Stimulated activated CD8-positive, alpha-beta memory T cell treated with anti-CD3 and anti-CD28 coated beads, Interleukin-4, amount 100 ng/mL, for 4 hours (primary cell): ENCODE data around the gene HK2.
A peak's percentile ranks its signal among the peaks of the same experiment; 100 is the strongest.
"Not testable (repeated sequence)": the region's sequence is repeated elsewhere in the genome, so short reads cannot be mapped to it uniquely, and the experiment has no call there.

Experiments
- DNase-seq, 2 donors: peaks; one replicate each; pipeline ENCODE4 v3.0.0-alpha.2; 2020; ENCODE audit warnings: low read depth in 2 of 2, low spot score in 1 of 2

Gene HK2

GRCh38 chr2:74876081-74876886 is 42.4 kb downstream of the HK2 start:
- peak in 1 of 2 donors; percentile 3 for DNase-seq

GRCh38 chr2:74877376-74877775 is 43.4 kb downstream of the HK2 start:
- DNase-seq, result no peak

- DNase-seq, result no peak
Measured at GRCh38 chr2:74877781-74878433, 44.0 kb downstream of the HK2 start.

- DNase-seq, result no peak
Measured at GRCh38 chr2:74878551-74878950, 44.6 kb downstream of the HK2 start.

GRCh38 chr2:74880054-74880728 is 46.3 kb downstream of the HK2 start:
- DNase-seq, result no peak

- no peak for DNase-seq
Measured at GRCh38 chr2:74881176-74881575, 47.2 kb downstream of the HK2 start.

GRCh38 chr2:74881626-74882298 is 47.8 kb downstream of the HK2 start:
- no peak for DNase-seq

- no peak for DNase-seq
Measured at GRCh38 chr2:74882299-74882687, 48.4 kb downstream of the HK2 start.

GRCh38 chr2:74883011-74883410 is 49.1 kb downstream of the HK2 start:
- no peak for DNase-seq

- DNase-seq, result no peak
Measured at GRCh38 chr2:74884118-74884762, 50.3 kb downstream of the HK2 start.

GRCh38 chr2:74884866-74885265 is 50.9 kb downstream of the HK2 start:
- DNase-seq, result no peak

- no peak for DNase-seq
Measured at GRCh38 chr2:74886251-74886650, 52.3 kb downstream of the HK2 start.

- DNase-seq, result no peak
Measured at GRCh38 chr2:74886811-74887210, 52.9 kb downstream of the HK2 start.

- no peak for DNase-seq
Measured at GRCh38 chr2:74887445-74887951, 53.6 kb downstream of the HK2 start.

GRCh38 chr2:74887960-74888700 is 54.2 kb downstream of the HK2 start:
- no peak for DNase-seq

- DNase-seq, result no peak
Measured at GRCh38 chr2:74889159-74889558, 55.2 kb downstream of the HK2 start.

- DNase-seq, result no peak
Measured at GRCh38 chr2:74890711-74891110, 56.8 kb downstream of the HK2 start.

- DNase-seq, result no peak
Measured at GRCh38 chr2:74891136-74891764, 57.3 kb downstream of the HK2 start.

GRCh38 chr2:74891816-74892215 is 57.9 kb downstream of the HK2 start:
- not testable (repeated sequence) for DNase-seq

GRCh38 chr2:74892609-74893008 is 58.7 kb downstream of the HK2 start:
- DNase-seq, result no peak
